ENCODE data around the gene AFAP1. TPM values are rescaled to one million over a fixed set of nuclear protein-coding genes. Genes with fewer than 3 reads are reported as not detected.

The AFAP1 gene
- total and polyA plus RNA-seq, 8 donors = 3.2 to 15.9 (median 6.3) TPM

DNA sequence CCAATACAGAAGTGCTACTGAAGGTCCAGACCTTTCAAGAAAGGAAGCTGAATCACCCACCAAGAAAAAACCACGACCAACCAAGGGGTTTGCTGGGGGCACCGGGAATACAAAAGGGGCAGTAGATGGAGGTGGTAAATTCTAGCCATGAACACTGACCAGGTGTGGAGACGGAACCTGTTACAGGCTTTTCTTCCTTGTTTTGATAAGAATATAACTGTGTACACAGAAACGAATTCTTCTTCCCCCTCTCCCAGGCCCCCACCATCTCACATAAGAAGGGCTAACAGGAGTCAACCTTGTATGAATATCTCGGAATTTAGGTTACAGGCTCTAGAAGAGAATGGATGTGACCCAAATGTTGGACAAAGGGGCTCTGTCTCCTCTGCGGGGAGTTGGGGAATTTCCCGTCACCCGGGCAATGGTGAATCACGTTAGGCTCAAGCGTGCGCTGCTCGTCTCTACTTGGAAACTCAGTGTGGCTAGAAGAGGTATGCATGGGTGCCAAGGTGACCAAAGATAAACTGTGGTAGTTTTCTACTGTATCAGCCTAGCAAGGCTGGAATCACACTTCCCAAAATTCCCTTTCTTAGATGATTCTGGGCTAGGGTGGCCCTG, 87.0 kb downstream of the AFAP1 start:
- no peak for FAIRE-seq
- H3K27me3 ChIP-seq = no peaks in the 10 kb centered on the region
- WGBS, 2 donors = 52 to 59% methylated on average over 12 of the region's 12 CpGs
- peak; percentile 67 to 85 (median 82) for ATAC-seq
- intact Hi-C loops (cut with DNase I) = no loop called here
- no peaks in the 10 kb centered on the region for H3K9me3 ChIP-seq
- DNase-seq = peak in 3 of 6 donors; percentile 35 to 54 (median 41)
- H3K4me1 ChIP-seq = no peaks in the 10 kb centered on the region
- peak overlapping the region in 3 of 4 donors; percentile 46 to 62 (median 59) for H3K27ac ChIP-seq
- TF ChIP-seq, protein P1, sequence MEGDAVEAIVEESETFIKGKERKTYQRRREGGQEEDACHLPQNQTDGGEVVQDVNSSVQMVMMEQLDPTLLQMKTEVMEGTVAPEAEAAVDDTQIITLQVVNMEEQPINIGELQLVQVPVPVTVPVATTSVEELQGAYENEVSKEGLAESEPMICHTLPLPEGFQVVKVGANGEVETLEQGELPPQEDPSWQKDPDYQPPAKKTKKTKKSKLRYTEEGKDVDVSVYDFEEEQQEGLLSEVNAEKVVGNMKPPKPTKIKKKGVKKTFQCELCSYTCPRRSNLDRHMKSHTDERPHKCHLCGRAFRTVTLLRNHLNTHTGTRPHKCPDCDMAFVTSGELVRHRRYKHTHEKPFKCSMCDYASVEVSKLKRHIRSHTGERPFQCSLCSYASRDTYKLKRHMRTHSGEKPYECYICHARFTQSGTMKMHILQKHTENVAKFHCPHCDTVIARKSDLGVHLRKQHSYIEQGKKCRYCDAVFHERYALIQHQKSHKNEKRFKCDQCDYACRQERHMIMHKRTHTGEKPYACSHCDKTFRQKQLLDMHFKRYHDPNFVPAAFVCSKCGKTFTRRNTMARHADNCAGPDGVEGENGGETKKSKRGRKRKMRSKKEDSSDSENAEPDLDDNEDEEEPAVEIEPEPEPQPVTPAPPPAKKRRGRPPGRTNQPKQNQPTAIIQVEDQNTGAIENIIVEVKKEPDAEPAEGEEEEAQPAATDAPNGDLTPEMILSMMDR (IDR thresholded peaks at IDR 0.05) = no peak
- no peaks in the 10 kb centered on the region for H3K36me3 ChIP-seq
- no peak overlapping the region for H3K4me3 ChIP-seq

GRCh38 chr4:7850489-7850888, 89.2 kb downstream of the AFAP1 start:
- ATAC-seq (no peak), DNase-seq (no peak), FAIRE-seq (no peak)
- Histone ChIP-seq H3K4me1 (no peaks in the 10 kb centered on the region), H3K4me3 (no peak overlapping the region), H3K27me3 (no peaks in the 10 kb centered on the region), H3K9me3 (no peaks in the 10 kb centered on the region), H3K36me3 (no peaks in the 10 kb centered on the region), H3K27ac (no peak overlapping the region)
- TF ChIP-seq, protein P1 (IDR thresholded peaks at IDR 0.05) = no peak
- intact Hi-C loops (cut with DNase I) = no loop called here
- whole genome bisulfite sequencing, 2 donors = 93 to 94% methylated on average over 11 of the region's 11 CpGs

DNA sequence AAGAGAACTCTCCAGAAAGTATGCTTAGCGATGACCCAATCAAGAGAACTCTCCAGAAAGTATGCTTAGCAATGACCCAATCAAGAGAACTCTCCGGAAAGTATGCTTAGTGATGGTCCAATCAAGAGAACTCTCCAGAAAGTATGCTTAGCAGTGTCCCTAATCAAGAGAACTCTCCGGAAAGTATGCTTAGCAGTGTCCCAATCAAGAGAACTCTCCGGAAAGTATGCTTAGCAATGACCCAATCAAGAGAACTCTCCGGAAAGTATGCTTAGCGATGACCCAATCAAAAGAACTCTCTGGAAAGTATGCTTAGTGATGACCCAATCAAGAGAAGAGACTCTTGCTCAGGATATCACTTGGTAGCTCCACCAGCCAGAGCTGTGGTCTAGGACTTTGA, 92.5 kb downstream of the AFAP1 start:
- DNase-seq (no peak), FAIRE-seq (no peak), ATAC-seq (no peak)
- Histone ChIP-seq H3K4me3 (no peak overlapping the region), H3K27me3 (no peaks in the 10 kb centered on the region), H3K27ac (no peak overlapping the region), H3K9me3 (no peaks in the 10 kb centered on the region), H3K36me3 (no peaks in the 10 kb centered on the region), H3K4me1 (no peaks in the 10 kb centered on the region)
- intact Hi-C loops (cut with DNase I) = no loop called here
- WGBS, 2 donors = 88 to 98% methylated on average over 6 of the region's 6 CpGs
- TF ChIP-seq, protein P1 (IDR thresholded peaks at IDR 0.05) = no peak

DNA sequence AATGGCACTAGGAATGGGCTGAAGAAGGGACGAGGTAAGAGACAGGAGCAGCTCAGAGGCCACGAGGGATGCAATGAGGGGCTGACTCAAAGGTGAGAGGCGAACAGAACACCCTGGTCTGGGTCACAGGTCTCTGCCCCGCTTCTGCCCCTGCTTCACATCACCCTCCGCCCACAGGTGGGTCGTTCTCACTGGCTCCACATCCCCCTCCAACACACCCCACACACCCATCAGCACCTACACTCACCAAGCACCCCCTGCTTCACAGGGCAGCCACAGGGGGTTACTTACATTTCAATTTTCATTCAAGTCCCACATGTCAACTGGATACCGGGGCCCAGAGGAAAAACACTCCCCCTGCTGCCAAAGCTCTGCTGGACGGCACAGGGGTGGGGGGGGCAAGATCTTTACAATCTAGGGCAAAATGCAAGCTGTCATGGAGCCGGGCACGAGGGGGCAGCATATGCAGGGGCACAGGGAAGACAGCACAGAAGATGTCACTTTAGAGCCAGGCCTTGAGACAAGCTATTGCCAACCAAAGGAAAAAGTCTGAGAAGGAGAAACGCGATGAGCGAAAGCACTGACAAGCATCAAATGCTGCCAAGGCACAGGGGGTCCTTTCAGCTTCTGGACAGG, 94.0 kb downstream of the AFAP1 start:
- no peak for ATAC-seq
- TF ChIP-seq, protein P1 (IDR thresholded peaks at IDR 0.05) = no peak

DNA sequence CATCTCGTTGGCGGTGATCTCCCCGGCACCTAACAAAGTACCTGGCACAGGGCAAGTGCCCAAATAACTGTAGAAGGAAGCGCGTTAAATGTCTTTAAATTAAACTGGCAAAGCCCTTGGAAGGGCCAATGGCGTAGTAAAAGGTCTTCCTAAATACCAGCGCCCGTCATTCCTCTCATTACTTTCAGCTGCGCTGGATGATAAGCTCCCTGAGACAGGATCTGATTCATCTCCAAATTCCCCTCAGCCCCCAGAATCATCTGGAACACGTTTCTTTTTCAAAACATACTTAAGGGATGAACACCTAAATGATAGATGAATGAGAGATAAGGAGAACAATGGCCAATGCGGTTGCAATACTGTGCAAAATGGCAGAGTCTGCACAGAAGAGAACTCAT, 95.1 kb downstream of the AFAP1 start:
- Histone ChIP-seq H3K4me1 (no peaks in the 10 kb centered on the region), H3K36me3 (no peaks in the 10 kb centered on the region), H3K27me3 (no peaks in the 10 kb centered on the region), H3K27ac (no peak overlapping the region), H3K4me3 (no peak overlapping the region), H3K9me3 (no peaks in the 10 kb centered on the region)
- 76 to 79% methylated on average over 11 of the region's 11 CpGs for WGBS, 2 donors
- intact Hi-C loops (cut with DNase I) = no loop called here
- DNase-seq (no peak), ATAC-seq (no peak), FAIRE-seq (no peak)
- TF ChIP-seq, protein P1 (IDR thresholded peaks at IDR 0.05) = no peak

More for the DNA sequence above, 94.0 kb downstream of the AFAP1 start:
- no peak overlapping the region for H3K27ac ChIP-seq
- DNase-seq (no peak), FAIRE-seq (no peak)
- no peaks in the 10 kb centered on the region for H3K4me1 ChIP-seq
- H3K9me3 ChIP-seq = no peaks in the 10 kb centered on the region
- WGBS, 2 donors = 84 to 88% methylated on average over 13 of the region's 13 CpGs
- no peak overlapping the region for H3K4me3 ChIP-seq
- H3K27me3 ChIP-seq = no peaks in the 10 kb centered on the region
- intact Hi-C loops (cut with DNase I) = no loop called here
- H3K36me3 ChIP-seq = no peaks in the 10 kb centered on the region
